Mesothelial cell of epicardium (in vitro differentiated cells): ENCODE measurements around the gene TRAPPC2B. TPM values are rescaled to one million over a fixed set of nuclear protein-coding genes. Genes with fewer than 3 reads are reported as not detected.
"Not testable (repeated sequence)": the region's sequence is repeated elsewhere in the genome, so short reads cannot be mapped to it uniquely, and the experiment has no call there.

Source experiments
- DNase-seq, 2 experiments: peaks; one replicate each; pipeline ENCODE4 v3.0.0; 2021; ENCODE audit warnings: low spot score in 2 of 2; ENCODE audit not compliant: unreplicated experiment in 2 of 2
- H3K27ac Mint-ChIP-seq: 2 replicates; pipeline ENCODE4 v1.8.0; 2021; ENCODE audit warnings: mixed read lengths
- H3K27me3 Mint-ChIP-seq: 2 replicates; pipeline ENCODE4 v1.8.0; 2021; ENCODE audit warnings: low read depth, mixed read lengths
- H3K36me3 Mint-ChIP-seq: 2 replicates; pipeline ENCODE4 v1.8.0; 2021; ENCODE audit warnings: mixed read lengths
- H3K4me1 Mint-ChIP-seq: 2 replicates; pipeline ENCODE4 v1.8.0; 2021; ENCODE audit warnings: mixed read lengths
- H3K4me3 Mint-ChIP-seq: 2 replicates; pipeline ENCODE4 v1.8.0; 2021; ENCODE audit warnings: mild to moderate bottlenecking, moderate library complexity, mixed read lengths
- H3K9me3 Mint-ChIP-seq: 2 replicates; pipeline ENCODE4 v1.8.0; 2021; ENCODE audit warnings: mixed read lengths
- CTCF ChIP-seq: fragments of 200-600 bp; sonication (generic); IDR thresholded peaks from one replicate; pipeline ENCODE4 v1.5.0; 2021; ENCODE audit warnings: antibody characterized with exemption; ENCODE audit not compliant: unreplicated experiment
- total RNA-seq: library from RNA; stranded (reverse); gene quantifications from 3 replicates; pipeline ENCODE4 v1.2.1, GENCODE V29; 2021

Gene TRAPPC2B
- total RNA-seq, 1 donor from 2014 or later = 10.3 TPM

DNA sequence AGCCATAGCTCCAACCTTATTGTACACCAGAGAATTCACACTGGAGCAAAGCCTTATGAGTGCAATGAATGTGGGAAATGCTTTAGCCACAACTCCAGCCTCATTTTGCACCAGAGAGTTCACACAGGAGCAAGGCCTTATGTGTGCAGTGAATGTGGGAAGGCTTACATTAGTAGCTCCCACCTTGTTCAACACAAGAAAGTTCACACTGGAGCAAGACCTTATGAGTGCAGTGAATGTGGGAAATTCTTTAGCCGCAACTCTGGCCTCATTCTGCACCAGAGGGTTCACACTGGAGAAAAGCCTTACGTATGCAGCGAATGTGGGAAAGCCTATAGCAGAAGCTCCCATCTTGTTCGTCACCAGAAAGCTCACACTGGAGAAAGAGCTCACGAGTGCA lies 5.9 kb upstream of the TRAPPC2B start:
- Mint-ChIP-seq H3K4me3 (no peak overlapping the region), H3K27ac (no peak overlapping the region), H3K9me3 (no peaks in the 10 kb centered on the region), H3K27me3 (no peaks in the 10 kb centered on the region), H3K36me3 (peaks cover 53% of the 10 kb centered on the region), H3K4me1 (peaks cover 18% of the 10 kb centered on the region)
- TF ChIP-seq CTCF = no peak
- no peak for DNase-seq

DNA sequence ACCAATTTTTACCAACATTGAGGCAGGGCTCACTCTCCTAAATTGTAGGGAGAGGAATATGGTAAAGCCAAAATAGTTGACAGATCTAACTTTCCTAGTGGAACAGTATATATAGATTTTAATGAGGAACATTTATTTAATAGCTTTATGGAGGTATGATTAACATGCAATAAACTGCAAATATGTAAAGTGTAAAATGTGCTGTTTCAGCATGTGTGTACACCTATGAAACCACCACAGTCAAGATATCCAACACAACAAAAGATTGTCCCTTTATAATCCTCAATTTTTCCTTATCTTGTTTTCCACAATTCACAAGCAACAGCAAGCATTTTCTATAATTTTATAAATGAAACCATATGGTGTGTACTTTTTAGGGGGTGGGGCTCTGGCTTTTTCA lies 4.1 kb upstream of the TRAPPC2B start:
- no peak overlapping the region for H3K27ac Mint-ChIP-seq
- no peak for TF ChIP-seq CTCF
- H3K27me3 Mint-ChIP-seq = no peaks in the 10 kb centered on the region
- H3K4me3 Mint-ChIP-seq = no peak overlapping the region
- H3K4me1 Mint-ChIP-seq = peaks cover 15% of the 10 kb centered on the region
- H3K9me3 Mint-ChIP-seq = no peaks in the 10 kb centered on the region
- no peak for DNase-seq
- peaks cover 52% of the 10 kb centered on the region for H3K36me3 Mint-ChIP-seq

DNA sequence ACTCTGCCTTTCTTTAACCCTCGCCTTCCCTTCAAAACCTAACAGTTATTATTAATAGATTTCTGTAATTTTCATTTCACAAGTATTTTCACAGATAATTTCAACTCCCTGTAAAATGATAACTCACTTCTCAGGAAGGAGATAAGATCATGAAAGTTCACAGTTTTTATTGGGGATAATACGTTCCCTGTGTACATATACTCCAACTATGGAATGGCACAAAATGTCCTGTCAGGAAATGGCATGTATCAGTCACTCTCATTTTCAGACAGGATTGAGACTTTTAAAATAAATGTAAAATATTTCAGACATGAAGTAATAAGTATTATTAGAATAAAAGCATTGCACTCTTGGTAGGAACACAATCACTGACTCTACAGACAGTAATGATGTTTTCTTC lies 932 bp upstream of the TRAPPC2B start:
- no peak for DNase-seq
- peaks cover 26% of the 10 kb centered on the region for H3K36me3 Mint-ChIP-seq
- H3K27me3 Mint-ChIP-seq = no peaks in the 10 kb centered on the region
- H3K4me3 Mint-ChIP-seq = peak overlapping the region; percentile 89
- H3K9me3 Mint-ChIP-seq = no peaks in the 10 kb centered on the region
- TF ChIP-seq CTCF = no peak
- H3K27ac Mint-ChIP-seq = peak overlapping the region; percentile 99
- H3K4me1 Mint-ChIP-seq = peaks cover 15% of the 10 kb centered on the region

DNA sequence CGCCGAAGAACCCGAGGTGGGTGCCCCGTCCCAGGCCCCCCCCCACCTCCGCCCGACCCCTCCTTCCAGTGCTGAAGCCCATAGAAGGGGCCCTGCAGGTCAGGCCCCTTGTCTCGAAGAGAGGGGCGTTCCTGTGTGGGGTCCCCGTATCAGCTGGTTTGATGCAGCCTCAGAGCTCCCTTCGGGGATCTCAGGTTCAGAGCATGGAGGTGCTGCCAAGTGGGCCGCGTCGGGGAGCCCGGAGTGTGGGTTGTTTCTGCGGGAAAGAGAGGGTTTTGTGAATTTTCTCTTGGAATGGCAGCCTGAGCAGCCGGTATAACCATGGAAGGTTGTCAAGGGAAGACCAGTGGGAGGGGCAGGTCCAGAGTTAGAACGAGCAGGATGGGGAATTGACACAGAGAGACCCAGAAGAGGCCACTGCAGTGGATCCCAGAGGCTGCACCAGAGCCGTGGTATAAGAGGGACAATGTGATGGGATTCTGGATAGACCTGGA lies 384 bp downstream of the TRAPPC2B start:
- DNase-seq = no peak
- Mint-ChIP-seq H3K27ac (peak overlapping the region; percentile 99), H3K9me3 (no peaks in the 10 kb centered on the region), H3K4me1 (peaks cover 15% of the 10 kb centered on the region), H3K4me3 (peak overlapping the region; percentile 89), H3K36me3 (peaks cover 17% of the 10 kb centered on the region), H3K27me3 (no peaks in the 10 kb centered on the region)
- no peak for TF ChIP-seq CTCF

DNA sequence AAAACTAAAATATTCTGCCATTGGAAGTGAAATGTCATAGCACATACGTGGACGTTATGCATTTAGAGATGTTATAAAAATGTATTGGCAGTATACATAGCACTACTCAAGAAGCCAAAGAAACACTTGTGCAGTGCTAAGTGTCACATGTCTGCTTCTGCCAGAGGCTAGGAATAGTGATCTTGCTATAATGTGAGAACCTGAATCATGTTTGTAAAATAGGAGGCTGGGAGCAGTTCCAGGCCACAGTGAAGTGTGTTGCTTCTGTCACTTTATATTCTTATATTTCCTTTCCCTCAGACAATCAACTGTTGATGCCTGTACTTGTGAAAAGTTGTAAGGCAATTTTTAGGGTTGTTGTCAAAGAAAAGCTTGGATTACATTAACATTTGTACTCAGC lies 3.4 kb downstream of the TRAPPC2B start:
- Mint-ChIP-seq H3K27ac (no peak overlapping the region), H3K9me3 (no peaks in the 10 kb centered on the region), H3K27me3 (no peaks in the 10 kb centered on the region), H3K4me3 (no peak overlapping the region), H3K4me1 (peaks cover 12% of the 10 kb centered on the region), H3K36me3 (peaks cover 24% of the 10 kb centered on the region)
- DNase-seq = no peak
- no peak for TF ChIP-seq CTCF

DNA sequence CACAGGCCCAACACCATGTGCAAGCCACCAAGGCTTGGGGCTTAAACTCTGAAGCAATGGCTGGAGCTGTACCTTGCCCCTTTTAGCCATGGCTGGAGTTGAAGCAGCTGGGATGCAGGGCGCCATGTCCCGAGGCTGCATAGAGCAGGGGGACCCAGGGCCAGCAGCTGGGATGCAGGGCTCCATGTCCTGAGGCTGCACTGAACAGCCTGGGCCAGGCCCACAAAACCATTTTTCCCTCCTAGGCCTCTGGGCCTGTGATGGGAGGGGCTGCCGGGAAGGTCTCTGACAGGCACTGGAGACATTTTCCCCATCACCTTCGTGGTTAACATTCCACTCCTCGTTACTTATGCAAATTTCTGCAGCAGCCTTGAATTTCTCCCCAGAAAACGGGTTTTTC lies 10.8 kb downstream of the TRAPPC2B start:
- TF ChIP-seq CTCF = no peak
- H3K36me3 Mint-ChIP-seq = peaks cover 87% of the 10 kb centered on the region
- H3K9me3 Mint-ChIP-seq = peaks cover 54% of the 10 kb centered on the region
- H3K4me1 Mint-ChIP-seq = no peaks in the 10 kb centered on the region
- H3K27ac Mint-ChIP-seq = no peak overlapping the region
- no peak for DNase-seq
- no peak overlapping the region for H3K4me3 Mint-ChIP-seq
- no peaks in the 10 kb centered on the region for H3K27me3 Mint-ChIP-seq

DNA sequence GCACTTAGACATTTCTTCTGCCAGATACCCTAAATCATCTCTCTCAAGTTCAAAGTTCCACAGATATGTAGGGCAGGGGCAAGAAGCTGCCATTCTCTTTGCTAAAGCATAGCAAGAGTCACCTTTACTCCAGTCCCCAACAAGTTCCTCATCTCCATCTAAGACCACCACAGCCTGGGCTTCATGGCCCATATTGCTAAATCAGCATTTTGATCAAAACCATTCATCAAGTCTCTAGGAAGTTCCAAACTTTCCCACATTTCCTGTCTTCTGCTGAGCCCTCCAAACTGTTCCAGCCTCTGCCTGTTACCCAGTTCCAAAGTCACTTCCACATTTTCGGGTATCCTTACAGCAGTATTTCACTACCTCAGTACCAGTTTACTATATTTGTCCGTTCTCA lies 11.3 kb downstream of the TRAPPC2B start:
- H3K4me1 Mint-ChIP-seq = not testable (repeated sequence)

More for the DNA sequence above, 11.3 kb downstream of the TRAPPC2B start:
- not testable (repeated sequence) for H3K27me3 Mint-ChIP-seq, H3K27ac Mint-ChIP-seq, DNase-seq, H3K4me3 Mint-ChIP-seq
- H3K9me3 Mint-ChIP-seq = peaks cover 58% of the 10 kb centered on the region
- H3K36me3 Mint-ChIP-seq = peaks cover 90% of the 10 kb centered on the region
